H9 (cell line): ENCODE results near the gene IFIT5. TPM values are rescaled to one million over a fixed set of nuclear protein-coding genes. Genes with fewer than 3 reads are reported as not detected.

Source experiments
- DNase-seq: peaks from one replicate; pipeline ENCODE4 v3.0.0-alpha.2; 2017
- H2AFZ ChIP-seq: one replicate; pipeline ENCODE4 v1.6.1; 2013; ENCODE audit warnings: mild to moderate bottlenecking, low read length, control low read depth, moderate library complexity
- H2AK5ac ChIP-seq: 2 replicates; pipeline ENCODE4 v1.6.1; 2013; ENCODE audit warnings: low read length, control low read depth, mixed read lengths; ENCODE audit not compliant: insufficient read length
- H2BK120ac ChIP-seq: one replicate; pipeline ENCODE4 v1.6.1; 2013; ENCODE audit warnings: low read depth, mild to moderate bottlenecking, low read length, control low read depth, inconsistent platforms; ENCODE audit not compliant: poor library complexity, severe bottlenecking
- H2BK12ac ChIP-seq: 2 replicates; pipeline ENCODE4 v1.6.1; 2013; ENCODE audit warnings: low read length, control low read depth, mixed read lengths, low read depth; ENCODE audit not compliant: insufficient read length
- H2BK15ac ChIP-seq: 2 replicates; pipeline ENCODE4 v1.6.1; 2013; ENCODE audit warnings: low read depth, low read length, control low read depth
- H2BK20ac ChIP-seq: one replicate; pipeline ENCODE4 v1.6.1; 2013; ENCODE audit warnings: low read depth, mild to moderate bottlenecking, low read length, control low read depth, inconsistent platforms; ENCODE audit not compliant: poor library complexity, severe bottlenecking
- H2BK5ac ChIP-seq: 2 replicates; pipeline ENCODE4 v1.6.1; 2013; ENCODE audit warnings: low read length, control low read depth, mixed read lengths; ENCODE audit not compliant: insufficient read length
- H3K14ac ChIP-seq: 2 replicates; pipeline ENCODE4 v1.6.1; 2013; ENCODE audit warnings: low read length, control low read depth; ENCODE audit not compliant: insufficient read depth
- H3K18ac ChIP-seq: 2 replicates; pipeline ENCODE4 v1.6.1; 2013; ENCODE audit warnings: low read depth, mild to moderate bottlenecking, mixed read lengths, low read length, control low read depth; ENCODE audit not compliant: insufficient read length
- H3K23ac ChIP-seq: 2 replicates; pipeline ENCODE4 v1.6.1; 2013; ENCODE audit warnings: low read length, control low read depth, mixed read lengths, low read depth; ENCODE audit not compliant: insufficient read length
- H3K23me2 ChIP-seq: 2 replicates; pipeline ENCODE4 v1.6.1; 2013; ENCODE audit warnings: low read depth, mild to moderate bottlenecking, mixed read lengths, low read length, control low read depth; ENCODE audit not compliant: insufficient read length, poor library complexity, severe bottlenecking
- H3K27ac ChIP-seq: 2 replicates; pipeline ENCODE4 v1.5.1; 2013; ENCODE audit warnings: low read length, control low read depth, mixed read lengths, low read depth; ENCODE audit not compliant: insufficient read length
- H3K27me3 ChIP-seq: 2 replicates; pipeline ENCODE4 v1.6.1; 2013; ENCODE audit warnings: low read length, control low read depth, inconsistent platforms; ENCODE audit not compliant: insufficient read depth
- H3K4ac ChIP-seq: 2 replicates; pipeline ENCODE4 v1.6.1; 2013; ENCODE audit warnings: low read depth, mild to moderate bottlenecking, control low read depth, inconsistent platforms, low read length, moderate library complexity
- H3K4me1 ChIP-seq: 2 replicates; pipeline ENCODE4 v1.6.1; 2013; ENCODE audit warnings: low read length, control low read depth, inconsistent platforms; ENCODE audit not compliant: insufficient read depth
- H3K4me2 ChIP-seq: 2 replicates; pipeline ENCODE4 v1.6.1; 2013; ENCODE audit warnings: low read length, control low read depth, mixed read lengths; ENCODE audit not compliant: insufficient read length, insufficient read depth
- H3K56ac ChIP-seq: 2 replicates; pipeline ENCODE4 v1.6.1; 2013; ENCODE audit warnings: low read depth, mild to moderate bottlenecking, mixed read lengths, low read length, control low read depth; ENCODE audit not compliant: insufficient read length
- H3K79me1 ChIP-seq: 2 replicates; pipeline ENCODE4 v1.6.1; 2013; ENCODE audit warnings: low read depth, mild to moderate bottlenecking, moderate library complexity, low read length, control low read depth, inconsistent platforms; ENCODE audit not compliant: insufficient read depth, poor library complexity, severe bottlenecking
- H3K79me2 ChIP-seq: 2 replicates; pipeline ENCODE4 v1.6.1; 2013; ENCODE audit warnings: low read length, control low read depth, inconsistent platforms; ENCODE audit not compliant: insufficient read depth
- H3K9ac ChIP-seq: 2 replicates; pipeline ENCODE4 v1.6.1; 2013; ENCODE audit warnings: low read length, control low read depth, mixed read lengths; ENCODE audit not compliant: insufficient read length; ENCODE audit errors: extremely low read depth
- H3K9me3 ChIP-seq: one replicate; pipeline ENCODE4 v1.6.1; 2013; ENCODE audit warnings: low read depth, low read length, inconsistent platforms; ENCODE audit not compliant: control insufficient read depth
- H3T11ph ChIP-seq: one replicate; pipeline ENCODE4 v1.6.1; 2013; ENCODE audit warnings: mild to moderate bottlenecking, low read length, control low read depth, inconsistent platforms
- H4K20me1 ChIP-seq: one replicate; pipeline ENCODE4 v1.6.1; 2013; ENCODE audit not compliant: control insufficient read depth, insufficient read length, insufficient read depth
- H4K5ac ChIP-seq: 2 replicates; pipeline ENCODE4 v1.6.1; 2013; ENCODE audit warnings: low read depth, mild to moderate bottlenecking, mixed read lengths, low read length, control low read depth; ENCODE audit not compliant: insufficient read length
- H4K8ac ChIP-seq: replicated peaks from 2 replicates; pipeline ENCODE4 v1.6.1; 2013; ENCODE audit warnings: low read length, control low read depth, mixed read lengths, low read depth; ENCODE audit not compliant: insufficient read length
- H4K91ac ChIP-seq: 2 replicates; pipeline ENCODE4 v1.6.1; 2013; ENCODE audit warnings: low read depth, mild to moderate bottlenecking, moderate library complexity, mixed read lengths, low read length, control low read depth; ENCODE audit not compliant: insufficient read length
- H3K27ac Mint-ChIP-seq, 3 experiments: 2 replicates in 2 of 3; 3 replicates in 1 of 3; pipeline ENCODE4 v1.8.0; 2020 to 2021; ENCODE audit warnings: mixed read lengths in 3 of 3, mild to moderate bottlenecking in 1 of 3, moderate library complexity in 1 of 3
- H3K27me3 Mint-ChIP-seq: 2 replicates; pipeline ENCODE4 v1.8.0; 2021; ENCODE audit warnings: low read depth, mild to moderate bottlenecking, moderate library complexity, mixed read lengths
- H3K36me3 Mint-ChIP-seq, 3 experiments: 2 replicates in 2 of 3; 3 replicates in 1 of 3; pipeline ENCODE4 v1.8.0; 2020 to 2021; ENCODE audit warnings: low read depth in 3 of 3, mixed read lengths in 3 of 3; ENCODE audit not compliant: insufficient read depth in 1 of 3
- H3K4me1 Mint-ChIP-seq, 2 experiments: 2 replicates each; pipeline ENCODE4 v1.8.0; 2020; ENCODE audit warnings: mixed read lengths in 2 of 2
- H3K4me3 Mint-ChIP-seq, 2 experiments: 2 replicates in 1 of 2; 3 replicates in 1 of 2; pipeline ENCODE4 v1.8.0; 2020 to 2021; ENCODE audit warnings: mild to moderate bottlenecking in 2 of 2, mixed read lengths in 2 of 2, moderate library complexity in 1 of 2
- H3K9me3 Mint-ChIP-seq, 2 experiments: 2 replicates in 1 of 2; 3 replicates in 1 of 2; pipeline ENCODE4 v1.8.0; 2020; ENCODE audit warnings: mild to moderate bottlenecking in 2 of 2, mixed read lengths in 2 of 2, moderate library complexity in 1 of 2
- WGBS: extraction: QIAGEN DNeasy Blood & Tissue Kit; methylation state at CpG from one replicate; pipeline ENCODE4 v1.1.7; 2013; ENCODE audit warnings: missing lambda C conversion rate, low lambda C conversion rate, mixed read lengths; ENCODE audit not compliant: insufficient read length; ENCODE audit errors: extremely low coverage; 5-methylcytosine and 5-hydroxymethylcytosine counted together
- total RNA-seq: library from RNA; stranded (reverse); gene quantifications from 2 replicates; pipeline ENCODE4 v1.2.1, GENCODE V29; 2021
- TF ChIP-seq, protein P1 (sequence below): fragments of 200-600 bp; sonication (generic); conservative IDR thresholded peaks from 3 replicates; pipeline ENCODE4 v1.8.0; 2021; ENCODE audit warnings: antibody characterized with exemption, mild to moderate bottlenecking

IFIT5 gene
- total RNA-seq, 1 experiment from 2014 or later: 2.3 TPM

DNA sequence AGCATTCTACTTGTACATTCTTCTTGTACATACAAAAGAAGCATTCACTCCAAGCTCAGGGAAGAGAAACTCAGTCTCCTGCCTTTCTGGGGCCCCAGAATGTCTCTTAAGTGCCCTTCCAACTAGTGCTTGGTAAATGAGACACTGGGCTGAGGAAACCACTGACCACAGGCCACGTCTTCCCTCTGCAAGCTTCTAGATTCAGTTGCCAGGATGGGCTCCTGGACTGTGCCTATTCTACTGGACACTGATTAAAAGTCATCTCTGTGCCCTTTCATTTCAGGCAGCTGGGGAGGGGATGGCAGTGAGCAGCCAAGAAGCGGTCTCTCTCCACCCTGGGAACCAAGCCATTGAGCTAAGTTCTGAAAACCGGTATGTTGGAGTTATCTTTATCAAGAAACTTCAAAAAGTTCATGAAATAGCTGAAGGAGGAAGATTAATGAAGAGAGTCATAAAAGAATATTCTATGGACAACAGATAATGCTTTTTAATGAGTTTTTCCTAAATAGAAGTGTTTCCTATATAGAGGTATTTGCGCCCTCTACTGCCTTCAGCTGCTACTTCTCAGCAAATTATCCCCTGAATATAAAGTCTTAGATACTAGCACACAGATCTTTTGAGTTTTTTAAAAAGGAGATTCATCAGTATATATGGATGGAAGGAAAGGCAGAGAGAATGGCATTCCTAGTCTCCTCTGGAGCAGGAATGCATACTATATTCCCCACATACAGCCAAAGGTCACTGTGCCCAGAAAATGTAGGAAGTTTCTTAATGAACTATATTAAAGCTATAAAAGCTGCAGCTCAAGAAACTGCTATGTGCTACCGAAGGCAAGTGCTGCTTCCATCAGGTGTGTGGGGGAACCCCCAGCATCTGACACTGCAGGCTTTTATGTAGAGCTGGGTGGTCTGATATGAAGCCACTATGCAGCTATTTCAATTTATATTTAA lies 44.9 kb upstream of the IFIT5 start:
- no peaks in the 10 kb centered on the region; the same call in 1 of the 2 replicates for H3K27me3 Mint-ChIP-seq
- Histone ChIP-seq H4K8ac (no peak overlapping the region), H3K4me1 (no peaks in the 10 kb centered on the region; the same call in 1 of the 2 replicates), H3K79me1 (no peaks in the 10 kb centered on the region), H2BK5ac (no peak overlapping the region), H2BK15ac (no peak overlapping the region), H2BK12ac (no peak overlapping the region), H4K20me1 (no peaks in the 10 kb centered on the region), H3K23me2 (no peaks in the 10 kb centered on the region), H3K4me2 (no peak overlapping the region), H3K23ac (no peak overlapping the region), H3K14ac (no peak overlapping the region), H3K79me2 (no peaks in the 10 kb centered on the region), H2AK5ac (no peak overlapping the region), H4K91ac (no peak overlapping the region), H2BK20ac (no peak overlapping the region), H2BK120ac (peak overlapping the region; percentile 48), H3K27ac (no peak overlapping the region), H3K56ac (no peak overlapping the region), H3K9me3 (no peaks in the 10 kb centered on the region), H3K9ac (no peak overlapping the region), H3T11ph (no peak overlapping the region), H2AFZ (no peak overlapping the region), H3K18ac (no peak overlapping the region), H3K27me3 (no peaks in the 10 kb centered on the region), H4K5ac (no peak overlapping the region), H3K4ac (no peak overlapping the region)
- DNase-seq: no peak
- H3K36me3 Mint-ChIP-seq: peaks cover 0 to 2% (median 2%) of the 10 kb centered on the region in 3 experiments; a peak in 2 of 7 replicates
- peaks cover 2% of the 10 kb centered on the region in 2 experiments; a peak in 2 of 5 replicates for H3K9me3 Mint-ChIP-seq
- no CpG with 5 or more reads among the region's 5 CpGs for WGBS
- H3K4me3 Mint-ChIP-seq: no peak overlapping the region
- H3K4me1 Mint-ChIP-seq: peaks cover 9% of the 10 kb centered on the region in 2 experiments
- TF ChIP-seq, protein P1, sequence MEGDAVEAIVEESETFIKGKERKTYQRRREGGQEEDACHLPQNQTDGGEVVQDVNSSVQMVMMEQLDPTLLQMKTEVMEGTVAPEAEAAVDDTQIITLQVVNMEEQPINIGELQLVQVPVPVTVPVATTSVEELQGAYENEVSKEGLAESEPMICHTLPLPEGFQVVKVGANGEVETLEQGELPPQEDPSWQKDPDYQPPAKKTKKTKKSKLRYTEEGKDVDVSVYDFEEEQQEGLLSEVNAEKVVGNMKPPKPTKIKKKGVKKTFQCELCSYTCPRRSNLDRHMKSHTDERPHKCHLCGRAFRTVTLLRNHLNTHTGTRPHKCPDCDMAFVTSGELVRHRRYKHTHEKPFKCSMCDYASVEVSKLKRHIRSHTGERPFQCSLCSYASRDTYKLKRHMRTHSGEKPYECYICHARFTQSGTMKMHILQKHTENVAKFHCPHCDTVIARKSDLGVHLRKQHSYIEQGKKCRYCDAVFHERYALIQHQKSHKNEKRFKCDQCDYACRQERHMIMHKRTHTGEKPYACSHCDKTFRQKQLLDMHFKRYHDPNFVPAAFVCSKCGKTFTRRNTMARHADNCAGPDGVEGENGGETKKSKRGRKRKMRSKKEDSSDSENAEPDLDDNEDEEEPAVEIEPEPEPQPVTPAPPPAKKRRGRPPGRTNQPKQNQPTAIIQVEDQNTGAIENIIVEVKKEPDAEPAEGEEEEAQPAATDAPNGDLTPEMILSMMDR: peak; percentile 81
- H3K27ac Mint-ChIP-seq: no peak overlapping the region; a peak in 1 of 7 replicates
